GM18951 (cell line): ENCODE data around the gene SLC27A6.

Experiments used
- POLR2A ChIP-seq: IDR thresholded peaks from 4 replicates; pipeline ENCODE4 v1.6.1; 2011; ENCODE audit warnings: mild to moderate bottlenecking; ENCODE audit not compliant: insufficient read length, insufficient read depth; ENCODE audit errors: extremely low read depth
- in situ Hi-C: fragments of 300-500 bp; cut with MboI; formaldehyde crosslinking; loops from one replicate; pipeline ENCODE4 v1.12.0; 2022; ENCODE audit warnings: low sequenced_read_pairs, mixed read lengths, inconsistent platforms; ENCODE audit not compliant: unreplicated experiment

Gene SLC27A6

DNA sequence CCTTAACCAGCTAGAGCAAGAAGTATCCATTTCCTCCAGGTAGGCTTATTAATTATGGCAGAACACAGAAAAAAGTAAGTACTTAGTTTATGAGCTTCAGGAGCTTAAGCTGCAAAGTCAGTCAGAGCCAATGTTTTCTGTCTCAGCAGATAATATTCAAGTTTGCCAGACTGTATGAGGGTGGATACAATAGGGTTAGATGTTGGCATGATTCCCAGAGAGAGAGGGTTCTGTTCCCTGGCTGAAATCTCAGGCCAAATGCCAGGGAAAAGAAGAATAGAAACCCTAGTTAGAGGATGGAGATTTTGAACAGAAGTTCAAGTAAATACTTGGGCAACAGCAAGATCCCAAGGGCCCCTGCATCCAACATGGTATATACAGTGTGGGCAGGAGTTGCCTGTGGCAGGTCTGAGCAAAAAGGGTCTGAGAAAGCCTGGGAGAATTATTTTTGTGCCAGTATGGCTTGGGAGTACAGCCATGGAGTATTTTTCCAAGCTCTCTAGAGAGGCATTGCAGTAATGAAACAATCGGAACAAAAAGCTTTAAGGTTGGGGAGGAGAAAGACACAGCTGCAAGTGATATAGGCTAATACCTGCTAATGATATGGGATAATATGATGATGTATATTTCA lies 98.3 kb downstream of the SLC27A6 start:
- in situ Hi-C loops, result no loop called here
- no peak for TF ChIP-seq POLR2A

DNA sequence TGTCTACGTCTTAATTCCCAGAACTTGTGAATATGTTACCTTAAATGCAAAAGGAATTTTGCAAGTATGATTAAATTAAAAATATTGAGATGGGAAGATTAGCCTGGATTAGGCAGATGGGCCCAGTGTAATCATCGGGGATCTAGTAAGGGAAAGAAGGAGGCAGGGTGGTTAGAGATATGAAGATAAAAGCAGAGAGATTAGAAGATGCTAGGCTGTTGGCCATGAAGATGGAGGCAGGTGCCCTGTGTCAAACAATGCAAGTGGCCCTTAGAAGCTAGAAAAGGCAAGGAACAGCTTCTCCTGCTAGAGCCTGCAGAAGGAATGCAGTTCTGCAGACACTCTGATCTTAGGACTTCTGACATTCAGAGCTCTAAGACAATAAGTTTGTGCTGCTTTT lies 100.4 kb downstream of the SLC27A6 start:
- in situ Hi-C loops, result no loop called here
- TF ChIP-seq POLR2A, result no peak

DNA sequence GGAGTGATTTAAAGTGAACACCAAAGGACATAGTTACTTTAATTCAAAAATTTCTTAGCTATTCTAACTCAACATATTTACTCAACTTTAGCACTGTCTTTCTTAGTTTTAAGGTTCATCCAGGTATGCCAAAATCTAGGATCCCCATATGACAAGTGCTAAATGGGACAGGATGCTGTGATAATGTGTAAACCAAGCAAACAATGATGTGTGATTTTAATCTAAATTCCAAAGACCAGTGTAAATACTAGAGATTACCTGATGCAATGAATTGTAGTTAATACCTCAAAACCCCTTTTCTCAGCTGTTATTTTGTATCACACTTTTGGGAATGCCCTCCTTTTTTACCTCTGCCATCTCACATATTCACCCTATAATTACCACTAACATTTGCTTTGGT lies 102.5 kb downstream of the SLC27A6 start:
- in situ Hi-C loops, result no loop called here
- TF ChIP-seq POLR2A, result no peak

DNA sequence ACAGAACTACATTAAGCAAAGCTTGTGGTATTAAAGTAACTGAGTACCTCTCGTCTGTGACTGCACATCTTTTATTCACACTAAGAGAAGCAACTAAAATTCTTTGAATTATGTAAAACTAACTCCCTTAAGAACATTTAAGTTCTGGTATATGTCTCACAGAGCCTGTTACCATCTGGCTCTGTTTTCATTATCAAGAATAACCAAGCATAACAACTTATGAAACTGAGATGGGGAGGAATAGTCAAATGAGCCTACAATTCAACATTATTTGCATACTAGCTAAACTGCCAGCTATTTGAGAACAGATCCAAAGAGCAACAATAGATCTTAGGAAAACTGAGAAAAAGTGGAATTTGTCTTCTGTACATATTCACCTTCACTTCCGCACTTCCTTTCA lies 104.0 kb downstream of the SLC27A6 start:
- TF ChIP-seq POLR2A, result no peak
- in situ Hi-C loops, result no loop called here

GRCh38 chr5:129073111-129073510 lies 107.8 kb downstream of the SLC27A6 start:
- in situ Hi-C loops, result no loop called here
- TF ChIP-seq POLR2A, result no peak

- in situ Hi-C loops, result no loop called here
Observed at GRCh38 chr5:129074903-129075302, 109.6 kb downstream of the SLC27A6 start.

GRCh38 chr5:129077433-129078075 lies 112.3 kb downstream of the SLC27A6 start:
- TF ChIP-seq POLR2A, result no peak
- in situ Hi-C loops, result no loop called here

More at GRCh38 chr5:129074903-129075302, 109.6 kb downstream of the SLC27A6 start:
- TF ChIP-seq POLR2A, result no peak

DNA sequence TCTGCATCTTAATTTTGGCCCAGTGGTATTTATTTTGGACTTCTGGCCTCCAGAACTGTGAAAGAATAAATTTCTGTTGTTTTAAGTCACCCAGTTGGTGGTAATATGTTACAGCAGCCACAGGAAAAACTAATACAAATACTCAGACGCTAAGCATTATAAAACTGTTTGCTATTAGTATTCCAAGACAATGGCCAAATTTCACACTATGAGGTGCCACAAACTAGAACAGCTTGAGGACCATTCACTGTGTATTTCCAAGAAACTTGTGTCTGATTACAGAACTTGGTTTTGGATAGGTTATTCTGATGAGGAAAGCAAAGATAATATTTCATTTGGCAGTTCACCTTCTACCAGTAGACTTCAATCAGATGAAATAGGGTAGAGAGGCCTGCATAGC lies 113.0 kb downstream of the SLC27A6 start:
- in situ Hi-C loops, result no loop called here
- no peak for TF ChIP-seq POLR2A

DNA sequence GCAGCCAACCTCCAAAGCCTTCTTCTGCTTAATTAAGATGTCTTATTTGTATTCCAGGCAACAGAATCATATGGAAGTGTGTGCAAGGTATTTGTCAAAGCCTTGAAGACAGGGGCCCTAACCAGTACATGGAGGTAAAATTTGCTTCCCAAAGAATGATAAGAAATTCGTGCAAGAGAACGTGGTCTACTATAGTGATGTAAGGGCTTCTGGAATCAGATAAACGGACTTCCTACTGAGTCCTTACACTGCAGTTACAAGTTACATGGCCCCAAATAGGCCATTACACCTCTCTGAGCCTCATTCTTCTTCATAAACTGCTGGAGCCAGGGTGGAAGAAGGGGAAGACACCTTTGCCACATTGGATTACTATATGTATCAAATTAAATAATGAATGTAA lies 113.4 kb downstream of the SLC27A6 start:
- no peak for TF ChIP-seq POLR2A
- in situ Hi-C loops, result no loop called here

- no peak for TF ChIP-seq POLR2A
- in situ Hi-C loops, result no loop called here
Observed at GRCh38 chr5:129079496-129079895, 114.2 kb downstream of the SLC27A6 start.

DNA sequence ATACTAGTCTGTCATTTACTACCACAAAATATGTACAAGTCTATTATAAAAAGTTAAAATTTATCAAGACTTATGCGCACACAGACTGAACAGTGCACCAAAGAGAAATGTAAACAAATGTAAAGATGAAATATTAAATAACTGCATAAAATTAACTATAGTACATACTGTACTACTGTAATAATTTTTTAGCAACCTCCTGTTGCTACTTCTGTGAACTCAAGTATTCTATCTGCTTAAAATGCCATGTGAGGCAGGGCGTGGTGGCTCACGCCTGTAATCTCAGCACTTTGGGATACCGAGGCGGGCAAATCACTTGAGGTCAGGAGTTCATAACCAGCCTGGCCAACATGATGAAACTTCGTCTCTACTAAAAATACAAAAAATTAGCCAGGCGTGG lies 115.5 kb downstream of the SLC27A6 start:
- TF ChIP-seq POLR2A, result no peak
- in situ Hi-C loops, result no loop called here

- TF ChIP-seq POLR2A, result no peak
- in situ Hi-C loops, result no loop called here
Observed at GRCh38 chr5:129082225-129083136, 117.2 kb downstream of the SLC27A6 start.
